Measurements from ENCODE around the gene PPIB.

DNA sequence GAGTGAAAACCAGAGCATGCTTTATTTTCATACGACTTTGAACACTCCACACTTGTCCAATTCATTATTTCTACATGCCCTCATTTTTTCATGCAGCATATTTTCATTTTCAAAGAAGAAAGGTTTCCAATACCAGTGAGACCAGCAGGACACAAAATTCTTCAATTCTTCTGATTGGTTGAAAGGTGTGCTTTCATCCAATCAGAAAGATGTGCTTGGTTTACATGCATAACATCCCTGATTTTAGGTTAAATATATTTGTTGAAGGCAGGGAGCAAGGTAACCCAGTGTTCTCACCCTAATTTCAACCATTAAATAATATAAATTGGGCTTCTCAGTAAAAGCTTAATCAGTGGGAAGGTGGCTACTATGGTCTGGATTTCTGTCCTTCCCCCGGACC lies 47.5 kb upstream of the PPIB start:
- TF ChIP-seq POLR2AphosphoS5 (IDR thresholded peaks at IDR 0.05) (no peak), EP300 (IDR thresholded peaks at IDR 0.05; ENCODE audit: low read depth) (no peak), POLR2A (IDR thresholded peaks at IDR 0.05) (no peak)
- TF ChIP-seq, protein P1, sequence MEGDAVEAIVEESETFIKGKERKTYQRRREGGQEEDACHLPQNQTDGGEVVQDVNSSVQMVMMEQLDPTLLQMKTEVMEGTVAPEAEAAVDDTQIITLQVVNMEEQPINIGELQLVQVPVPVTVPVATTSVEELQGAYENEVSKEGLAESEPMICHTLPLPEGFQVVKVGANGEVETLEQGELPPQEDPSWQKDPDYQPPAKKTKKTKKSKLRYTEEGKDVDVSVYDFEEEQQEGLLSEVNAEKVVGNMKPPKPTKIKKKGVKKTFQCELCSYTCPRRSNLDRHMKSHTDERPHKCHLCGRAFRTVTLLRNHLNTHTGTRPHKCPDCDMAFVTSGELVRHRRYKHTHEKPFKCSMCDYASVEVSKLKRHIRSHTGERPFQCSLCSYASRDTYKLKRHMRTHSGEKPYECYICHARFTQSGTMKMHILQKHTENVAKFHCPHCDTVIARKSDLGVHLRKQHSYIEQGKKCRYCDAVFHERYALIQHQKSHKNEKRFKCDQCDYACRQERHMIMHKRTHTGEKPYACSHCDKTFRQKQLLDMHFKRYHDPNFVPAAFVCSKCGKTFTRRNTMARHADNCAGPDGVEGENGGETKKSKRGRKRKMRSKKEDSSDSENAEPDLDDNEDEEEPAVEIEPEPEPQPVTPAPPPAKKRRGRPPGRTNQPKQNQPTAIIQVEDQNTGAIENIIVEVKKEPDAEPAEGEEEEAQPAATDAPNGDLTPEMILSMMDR (IDR thresholded peaks at IDR 0.05): no peak
